ENCODE results near the gene WDR59.
"Not testable (repeated sequence)": the region's sequence is repeated elsewhere in the genome, so short reads cannot be mapped to it uniquely, and the experiment has no call there.

The WDR59 gene

DNA sequence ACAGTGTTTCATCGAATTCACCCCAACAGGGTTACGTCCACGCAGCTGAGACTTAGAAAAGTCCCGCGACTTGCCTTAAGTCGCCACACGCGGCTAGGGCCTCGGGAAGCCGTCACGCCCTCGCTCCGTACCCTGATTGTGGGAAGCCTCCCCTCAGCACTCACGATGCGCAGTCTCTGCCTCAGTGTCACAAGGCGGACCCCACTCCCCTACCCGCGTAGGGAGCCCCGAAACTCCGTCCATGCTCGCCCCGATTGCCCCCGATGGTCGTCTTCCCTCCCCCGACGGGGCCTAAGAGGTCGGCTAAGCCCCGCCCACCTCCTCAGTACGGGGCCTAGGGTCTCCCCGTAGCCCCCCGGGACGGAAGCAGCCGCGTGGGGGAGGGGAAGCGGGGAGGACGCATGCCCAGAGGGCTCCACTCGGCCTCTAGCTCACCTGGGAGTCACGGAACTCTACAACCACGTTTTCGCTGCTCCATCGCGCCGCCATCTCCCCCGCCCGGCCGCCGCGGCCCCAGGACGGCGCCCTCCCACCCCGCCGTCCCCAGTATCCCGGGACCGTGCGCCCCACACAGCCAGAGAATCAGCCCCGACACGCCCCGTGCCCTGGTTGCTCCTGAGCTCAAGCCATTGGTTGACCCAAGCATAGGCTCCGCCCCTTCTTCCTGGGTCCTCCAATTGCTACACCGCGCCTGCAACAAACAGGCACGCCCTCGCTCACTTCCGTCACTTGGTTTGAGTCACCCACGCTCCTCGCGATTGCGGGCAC lies at the start of gene WDR59:
Gene WDR59 (minus strand): TSS at position 595 of the 768 bp plus-strand sequence. CDS start 106 bp downstream, at position 489.
- DNase-seq = peak; percentile 91

GRCh38 chr16:75032655-75033054 lies 47.7 kb upstream of the WDR59 start:
- DNase-seq = no peak

GRCh38 chr16:75029854-75030253 lies 44.9 kb upstream of the WDR59 start:
- DNase-seq = no peak

DNA sequence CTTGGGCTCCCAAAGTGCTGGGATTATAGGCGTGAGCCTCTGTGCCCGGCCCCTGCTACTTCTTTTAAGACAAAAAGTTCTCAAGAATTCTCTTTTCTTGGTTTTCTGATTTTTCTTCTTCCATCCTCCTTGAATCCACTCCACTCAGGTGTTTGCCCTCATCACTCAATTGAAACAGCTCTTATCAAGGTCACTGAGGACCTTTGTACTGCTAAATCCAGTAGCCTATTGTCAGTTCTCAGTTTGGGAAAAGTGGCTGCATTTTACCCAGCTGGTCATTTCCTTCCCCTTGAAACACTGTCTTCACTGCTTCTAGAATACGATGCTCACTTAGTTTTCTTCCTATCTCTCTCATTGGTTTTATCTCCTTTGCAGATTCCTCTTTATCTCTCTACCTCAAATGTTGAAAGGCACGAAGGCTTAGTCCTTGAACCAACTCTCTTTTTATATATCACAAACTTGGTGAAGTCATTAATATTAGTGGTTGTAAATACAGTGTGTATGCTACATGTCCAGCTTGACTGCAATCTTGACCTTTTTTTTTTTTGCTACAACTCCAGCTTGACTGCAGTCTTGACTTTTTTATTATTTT lies 43.7 kb upstream of the WDR59 start:
- DNase-seq = no peak

DNA sequence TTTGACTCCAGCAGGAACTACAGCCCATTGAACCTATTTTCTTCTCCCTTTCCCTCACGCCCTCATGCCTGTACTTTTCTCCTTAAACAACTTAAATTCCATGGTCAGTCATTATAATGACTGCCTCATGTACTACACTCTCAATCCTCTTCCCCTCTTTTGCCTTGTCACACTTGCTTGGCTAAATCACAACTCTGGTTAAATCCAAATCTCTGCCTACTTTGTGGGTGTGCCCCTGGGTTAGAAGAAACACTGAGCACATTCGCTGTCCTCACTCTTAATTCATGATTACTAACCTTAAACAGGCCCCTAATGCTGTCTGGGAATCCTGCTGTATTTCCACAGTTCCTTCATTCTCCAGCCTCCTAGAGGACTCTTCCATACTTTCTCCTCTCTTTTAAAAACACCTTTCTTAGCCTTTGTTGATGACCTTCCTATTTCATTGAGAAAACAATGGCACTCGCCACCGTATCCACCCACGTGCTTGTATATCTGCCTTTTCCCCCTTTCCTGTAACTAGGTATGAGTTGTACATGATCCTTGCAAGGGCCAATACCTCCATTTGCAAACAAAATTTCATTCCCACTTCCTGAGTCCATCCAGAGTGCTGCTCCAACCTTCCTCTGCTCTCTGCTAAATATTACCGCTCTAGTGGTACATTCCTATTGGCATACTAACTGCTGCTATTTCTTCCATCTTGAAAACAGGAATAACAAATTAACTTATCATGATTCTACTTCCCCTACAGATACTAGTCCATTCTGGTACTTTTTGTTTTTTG lies 42.8 kb upstream of the WDR59 start:
- no peak for DNase-seq

- DNase-seq = no peak
Measured at GRCh38 chr16:75026892-75027391, 42.0 kb upstream of the WDR59 start.

GRCh38 chr16:75026239-75026891 lies 41.4 kb upstream of the WDR59 start:
- DNase-seq = not testable (repeated sequence)

DNA sequence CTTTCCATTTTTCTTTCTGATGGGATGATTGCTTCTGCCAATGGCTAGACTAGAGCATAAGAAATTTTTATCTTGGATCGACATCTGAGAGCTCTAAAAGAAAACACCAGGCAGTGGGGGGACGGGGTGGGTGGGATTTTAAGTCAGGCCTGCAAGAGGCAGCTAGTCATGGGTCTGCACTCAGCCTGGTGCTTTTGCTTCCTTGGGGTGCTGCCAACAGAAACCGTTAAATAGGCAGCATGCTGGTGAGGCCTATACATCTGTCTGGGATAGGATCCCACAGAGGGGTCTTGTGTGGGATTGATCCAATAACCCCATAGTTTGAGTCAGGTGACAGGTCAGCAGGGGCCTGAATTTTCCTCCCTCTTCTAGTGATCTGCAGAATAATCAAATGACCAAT lies 40.8 kb upstream of the WDR59 start:
- DNase-seq = no peak

- no peak for DNase-seq
Measured at GRCh38 chr16:75024594-75024993, 39.7 kb upstream of the WDR59 start.

GRCh38 chr16:75024182-75024581 lies 39.3 kb upstream of the WDR59 start:
- no peak for DNase-seq

- DNase-seq = no peak
Measured at GRCh38 chr16:75023009-75023408, 38.1 kb upstream of the WDR59 start.

- DNase-seq = no peak
Measured at GRCh38 chr16:75022567-75022966, 37.6 kb upstream of the WDR59 start.

GRCh38 chr16:75021410-75021809 lies 36.5 kb upstream of the WDR59 start:
- DNase-seq = no peak

GRCh38 chr16:75019586-75019985 lies 34.7 kb upstream of the WDR59 start:
- no peak for DNase-seq

- DNase-seq = no peak
Measured at GRCh38 chr16:75019007-75019406, 34.1 kb upstream of the WDR59 start.

- DNase-seq = no peak
Measured at GRCh38 chr16:75017670-75018525, 33.0 kb upstream of the WDR59 start.

GRCh38 chr16:75016451-75017081 lies 31.6 kb upstream of the WDR59 start:
- not testable (repeated sequence) for DNase-seq

- DNase-seq = no peak
Measured at GRCh38 chr16:75014318-75014717, 29.4 kb upstream of the WDR59 start.

- DNase-seq = not testable (repeated sequence)
Measured at GRCh38 chr16:75013123-75013522, 28.2 kb upstream of the WDR59 start.

DNA sequence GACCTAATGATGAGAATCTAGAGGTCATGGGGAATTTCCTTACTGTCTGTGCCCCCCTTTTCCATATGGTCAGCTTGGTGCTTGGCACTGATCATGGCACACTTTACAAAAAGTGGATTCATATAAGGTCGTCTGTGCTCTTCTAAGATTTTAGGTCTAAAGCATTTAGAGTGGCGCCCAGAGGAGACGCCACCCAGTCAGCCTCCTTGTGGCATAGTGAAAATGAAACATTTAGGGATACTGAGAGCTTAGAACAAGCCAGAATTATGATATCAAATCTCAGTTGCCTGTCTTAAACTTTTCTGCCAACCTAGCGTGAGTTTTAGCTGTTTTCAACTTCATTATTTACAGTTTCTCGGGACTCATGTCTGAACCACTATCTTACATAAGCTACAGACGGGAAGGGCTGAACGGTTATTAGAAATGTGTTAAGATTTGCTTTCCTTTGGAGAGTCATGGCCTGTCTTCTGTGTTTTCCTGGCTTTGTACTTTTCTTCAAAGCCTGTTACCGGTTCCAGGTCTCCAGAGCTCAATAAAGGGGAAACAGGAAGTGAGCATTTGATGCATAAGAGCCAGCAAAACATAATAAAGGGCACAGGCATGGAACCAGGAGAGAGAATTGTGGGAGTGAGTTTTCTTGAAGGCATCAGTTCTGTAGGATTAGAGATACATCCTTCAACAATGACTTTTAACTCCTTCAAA lies 27.6 kb upstream of the WDR59 start:
- no peak for DNase-seq
